ENCODE measurements around the gene FAM171A1.
"Not testable (repeated sequence)": the region's sequence is repeated elsewhere in the genome, so short reads cannot be mapped to it uniquely, and the experiment has no call there.

Gene FAM171A1

DNA sequence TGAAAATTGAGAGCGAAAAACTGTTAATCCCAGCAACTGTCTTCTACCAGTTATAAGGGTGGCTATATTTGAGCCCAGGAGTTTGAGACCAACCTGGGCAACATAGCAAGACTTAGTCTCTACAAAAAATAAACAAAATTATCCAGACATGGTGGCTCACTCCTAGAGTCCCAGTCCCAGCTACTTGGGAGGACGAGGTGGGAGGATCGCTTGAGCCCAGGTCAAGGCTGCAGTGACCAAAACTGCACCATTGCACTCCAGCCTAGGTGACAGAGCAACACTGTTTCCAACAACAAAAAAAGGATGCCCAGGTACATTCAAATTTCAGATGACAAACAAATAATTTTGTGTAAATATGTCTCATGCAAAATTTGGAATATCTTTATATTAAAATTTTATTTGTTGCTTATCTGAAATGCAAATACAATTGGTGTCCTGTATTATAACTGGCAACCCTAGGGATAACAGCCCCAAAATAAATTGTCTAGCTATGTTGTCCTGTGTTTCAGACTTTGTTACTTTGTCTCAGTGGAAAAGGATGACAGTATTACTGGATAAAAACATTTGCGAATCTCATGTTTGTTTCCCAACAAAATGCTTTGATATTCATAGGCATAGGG is 26.7 kb downstream of the FAM171A1 start:
- DNase-seq (ENCODE audit: low read depth), result no peak

GRCh38 chr10:15342970-15343369 is 28.1 kb downstream of the FAM171A1 start:
- DNase-seq (ENCODE audit: low read depth), result no peak

DNA sequence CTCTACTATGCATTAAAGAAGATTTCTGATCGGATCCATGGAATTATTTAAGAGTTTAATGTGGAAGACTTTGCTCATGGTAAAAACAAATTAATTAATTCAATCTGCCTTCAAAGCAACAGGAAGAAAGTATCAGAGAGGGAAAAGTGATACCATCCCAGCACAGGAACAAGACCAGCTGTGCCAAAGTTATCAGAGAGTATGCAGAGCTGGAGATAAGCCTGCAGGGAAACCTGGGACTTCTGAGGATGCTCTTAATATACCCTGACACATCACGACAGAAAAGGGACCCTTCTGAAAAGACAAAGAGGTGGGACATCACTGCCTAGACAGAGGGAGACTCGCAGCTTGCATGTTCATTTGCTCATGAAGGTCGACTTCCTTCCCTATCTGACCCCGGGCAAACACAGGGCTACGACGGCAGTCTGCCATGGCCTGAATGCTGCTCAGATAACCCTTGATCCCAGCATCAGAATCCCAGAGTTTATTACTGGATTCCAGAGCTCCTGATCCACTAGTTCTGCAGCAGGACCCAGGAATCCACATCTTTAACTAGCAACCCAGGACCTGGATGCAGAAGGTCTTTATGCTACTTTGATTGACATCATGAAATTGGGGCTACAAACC is 29.5 kb downstream of the FAM171A1 start:
- no peak for DNase-seq (ENCODE audit: low read depth)

- DNase-seq (ENCODE audit: low read depth), result no peak
Measured at GRCh38 chr10:15339892-15340291, 31.2 kb downstream of the FAM171A1 start.

DNA sequence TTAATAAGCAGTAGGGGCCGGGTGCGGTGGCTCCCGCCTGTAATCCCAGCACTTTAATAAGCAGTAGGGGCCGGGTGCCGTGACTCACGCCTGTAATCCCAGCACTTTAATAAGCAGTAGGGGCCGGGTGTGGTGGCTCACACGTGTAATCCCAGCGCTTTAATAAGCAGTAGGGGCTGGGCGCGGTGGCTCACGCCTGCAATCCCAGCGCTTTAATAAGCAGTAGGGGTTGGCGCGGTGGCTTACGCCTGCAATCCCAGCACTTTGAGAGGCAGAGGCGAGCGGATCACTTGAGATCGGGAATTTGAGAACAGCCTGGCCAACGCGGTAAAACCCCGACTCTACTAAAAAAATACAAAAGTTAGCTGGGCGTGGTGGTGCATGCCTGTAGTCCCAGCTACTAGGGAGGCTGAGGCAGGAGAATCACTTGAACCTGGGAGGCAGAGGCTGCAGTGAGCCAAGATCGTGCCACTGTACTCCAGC is 33.6 kb downstream of the FAM171A1 start:
- DNase-seq (ENCODE audit: low read depth), result not testable (repeated sequence)

DNA sequence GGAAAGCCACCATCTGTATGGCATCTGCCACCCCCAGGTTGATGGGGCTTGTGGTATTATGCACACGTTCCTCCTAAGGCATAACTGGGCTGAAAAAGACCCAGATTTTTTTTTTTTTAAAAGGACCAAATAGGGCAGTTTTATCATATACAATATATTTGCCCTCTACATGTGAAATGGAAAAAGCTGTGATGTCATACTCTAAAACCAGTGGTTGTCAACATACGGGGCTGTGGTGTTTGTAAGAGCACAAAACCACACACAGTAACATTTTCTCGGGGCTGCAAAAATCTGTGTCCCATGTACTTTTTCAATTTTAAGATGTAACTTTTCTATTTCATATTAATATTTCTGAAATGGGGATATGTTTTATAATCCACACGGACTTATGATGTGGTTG is 34.9 kb downstream of the FAM171A1 start:
- DNase-seq (ENCODE audit: low read depth), result no peak

DNA sequence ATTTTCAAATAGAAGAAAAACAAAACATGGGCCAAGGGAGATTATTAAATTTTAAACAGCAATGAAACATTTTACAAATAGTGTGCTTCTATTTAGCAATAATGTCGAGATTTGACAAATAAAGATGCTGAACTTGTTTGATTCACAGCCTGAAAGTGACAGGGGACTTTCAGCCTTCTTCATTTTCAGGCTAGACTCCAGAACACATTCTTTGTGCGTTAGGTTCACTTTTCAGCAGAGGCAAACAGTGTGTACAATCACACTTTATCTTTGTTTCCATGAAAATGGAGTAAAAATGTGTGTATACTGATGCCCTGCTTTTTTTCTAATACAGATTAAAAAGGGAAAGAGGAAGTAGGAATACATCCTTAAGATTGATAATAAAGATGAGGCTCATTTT is 35.6 kb downstream of the FAM171A1 start:
- DNase-seq (ENCODE audit: low read depth), result no peak

GRCh38 chr10:15334650-15335323 is 36.3 kb downstream of the FAM171A1 start:
- DNase-seq (ENCODE audit: low read depth), result no peak

GRCh38 chr10:15333909-15334649 is 37.0 kb downstream of the FAM171A1 start:
- no peak for DNase-seq (ENCODE audit: low read depth)

DNA sequence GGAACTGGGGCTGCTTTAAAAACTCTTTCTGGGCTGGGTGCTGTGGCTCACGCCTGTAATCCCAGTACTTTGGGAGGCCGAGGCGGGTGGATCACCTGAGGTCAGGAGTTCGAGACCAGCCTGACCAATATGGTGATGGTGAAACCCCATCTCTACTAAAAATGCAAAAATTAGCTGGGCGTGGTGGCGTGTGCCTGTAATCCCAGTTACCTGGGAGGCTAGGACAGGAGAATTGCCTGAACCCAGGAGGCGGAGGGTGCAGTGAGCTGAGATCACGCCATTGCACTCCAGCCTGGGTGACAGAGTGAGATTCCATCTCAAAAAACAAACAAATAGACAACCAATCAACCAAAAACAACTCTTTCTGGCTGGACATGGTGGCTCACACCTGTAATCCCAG is 37.9 kb downstream of the FAM171A1 start:
- not testable (repeated sequence) for DNase-seq (ENCODE audit: low read depth)

- DNase-seq (ENCODE audit: low read depth), result no peak
Measured at GRCh38 chr10:15331461-15331860, 39.6 kb downstream of the FAM171A1 start.

- no peak for DNase-seq (ENCODE audit: low read depth)
Measured at GRCh38 chr10:15329437-15329836, 41.7 kb downstream of the FAM171A1 start.

GRCh38 chr10:15325944-15326284 is 45.2 kb downstream of the FAM171A1 start:
- no peak for DNase-seq (ENCODE audit: low read depth)

DNA sequence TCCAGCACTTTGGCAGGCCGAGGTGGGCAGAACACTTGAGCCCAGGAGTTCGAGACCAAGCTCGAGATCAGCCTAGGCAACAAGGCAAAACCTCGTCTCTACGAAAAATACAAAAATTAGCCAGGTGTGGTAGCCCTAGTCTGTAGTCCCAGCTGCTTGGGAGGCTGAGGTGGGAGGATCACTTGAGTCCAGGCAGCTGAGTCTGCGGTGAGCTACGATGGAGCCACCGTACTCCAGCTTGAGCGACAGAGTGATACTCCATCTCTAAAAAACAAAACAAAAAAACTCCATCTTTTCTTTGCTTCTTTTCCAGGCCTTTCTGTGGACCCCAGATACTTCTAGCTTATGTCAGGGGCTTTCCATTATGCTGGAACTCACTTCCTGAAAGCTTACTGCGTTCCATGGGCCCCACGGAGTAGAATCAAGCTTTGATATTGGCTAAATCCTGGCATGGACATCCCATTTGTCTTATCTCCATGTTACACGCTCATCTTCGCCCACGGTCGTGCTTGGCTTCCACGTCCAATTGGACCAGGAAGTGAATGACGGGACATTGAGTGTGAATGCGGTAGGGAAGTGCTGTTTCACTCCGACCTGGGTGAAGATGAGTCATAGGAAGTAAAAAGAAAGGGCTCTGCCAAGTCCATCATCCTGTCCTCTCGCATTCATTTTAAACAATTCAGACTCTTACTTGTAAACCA is 45.7 kb downstream of the FAM171A1 start:
- no peak for DNase-seq (ENCODE audit: low read depth)

DNA sequence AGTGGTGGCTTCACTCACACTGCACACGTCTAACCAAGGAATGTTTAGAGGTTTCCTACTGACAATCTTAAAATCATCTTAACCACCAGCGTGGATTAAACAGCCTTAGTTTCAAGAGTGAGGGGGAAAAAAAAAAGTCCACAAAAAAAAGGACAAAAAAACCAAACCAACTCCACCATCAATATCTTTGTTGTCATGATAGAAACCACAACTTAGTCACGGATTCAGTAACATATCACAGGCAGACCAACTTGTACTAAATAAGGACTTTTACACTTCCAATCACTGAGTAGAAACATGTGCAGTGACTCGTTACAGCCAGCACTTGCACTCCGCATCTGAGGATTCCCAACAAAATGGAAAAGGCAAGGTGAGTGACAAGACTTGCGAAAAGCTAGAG is 46.5 kb downstream of the FAM171A1 start:
- DNase-seq (ENCODE audit: low read depth), result no peak

- DNase-seq (ENCODE audit: low read depth), result no peak
Measured at GRCh38 chr10:15324113-15324512, 47.0 kb downstream of the FAM171A1 start.

GRCh38 chr10:15322356-15322755 is 48.7 kb downstream of the FAM171A1 start:
- DNase-seq (ENCODE audit: low read depth), result no peak

DNA sequence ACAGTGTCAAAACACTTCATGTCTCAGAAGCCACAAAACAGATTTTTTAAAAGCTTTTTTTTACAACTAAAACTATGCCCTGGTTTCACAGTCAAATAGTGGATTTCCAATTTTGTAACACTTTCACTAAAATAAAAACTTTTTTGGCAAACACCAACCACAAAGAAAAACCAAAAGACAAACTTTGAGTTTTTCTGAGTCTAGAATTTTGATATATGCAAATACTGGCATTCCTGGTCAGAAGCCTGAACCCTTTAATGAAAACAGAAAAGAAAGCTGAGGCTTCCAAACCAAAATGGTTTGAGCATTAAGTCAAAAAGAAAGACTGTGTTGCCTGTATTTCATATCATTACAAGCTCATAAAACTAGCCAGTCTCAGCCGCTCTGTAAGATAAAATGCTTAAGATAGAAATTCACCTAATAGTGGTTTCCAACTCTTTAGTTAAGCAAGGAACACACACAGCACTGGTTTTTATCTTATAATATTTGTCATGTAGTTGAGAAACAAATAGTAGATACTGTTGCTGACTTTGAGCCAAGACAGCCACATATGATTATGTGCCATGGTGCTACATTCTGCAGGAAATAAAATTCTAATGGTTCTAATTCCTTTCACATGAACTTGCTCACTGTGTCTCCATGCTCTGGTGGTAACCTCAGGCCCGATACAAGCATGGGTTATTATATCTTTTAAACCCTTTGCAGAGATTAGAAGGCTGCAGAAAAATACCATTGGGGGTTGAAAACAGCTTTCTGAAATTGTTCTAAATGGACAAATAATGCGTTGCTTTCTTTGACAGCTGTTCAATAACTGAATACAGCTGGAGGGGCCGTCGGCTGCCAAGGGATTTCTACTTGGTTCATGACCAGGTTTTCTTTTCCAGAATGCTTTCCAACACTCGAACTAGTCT is 49.4 kb downstream of the FAM171A1 start:
- no peak for DNase-seq (ENCODE audit: low read depth)

- DNase-seq (ENCODE audit: low read depth), result no peak
Measured at GRCh38 chr10:15320522-15321203, 50.4 kb downstream of the FAM171A1 start.

DNA sequence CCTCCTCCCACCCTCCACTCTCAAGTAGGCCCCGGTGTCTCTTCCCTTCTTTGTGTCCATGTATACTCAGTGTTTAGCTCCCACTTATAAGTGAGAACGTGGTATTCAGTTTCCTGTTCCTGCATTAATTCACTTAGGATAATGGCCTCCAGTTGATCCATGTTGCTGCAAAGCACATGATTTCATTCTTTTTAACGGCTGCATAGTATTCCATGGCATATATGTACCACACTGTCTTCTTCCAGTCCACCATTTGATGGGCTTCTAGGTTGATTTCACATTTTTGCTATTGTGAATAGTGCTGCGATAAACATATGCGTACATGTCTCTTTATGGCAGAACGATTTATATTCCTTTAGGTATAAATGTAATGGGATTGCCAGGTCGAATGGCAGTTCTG is 51.0 kb downstream of the FAM171A1 start:
- DNase-seq (ENCODE audit: low read depth), result no peak

Measured in GM04504 (cell line).